ENCODE results near the gene CD52. TPM values are rescaled to one million over a fixed set of nuclear protein-coding genes. Genes with fewer than 3 reads are reported as not detected.

Gene CD52
- total RNA-seq, 1 donor from 2014 or later, result not detected

- no peak for DNase-seq (ENCODE audit: low read depth)
Measured at GRCh38 chr1:26353976-26354820, 36.4 kb downstream of the CD52 start, which contains the start of gene CRYBG2. Gene CRYBG2, minus strand, starts transcription at chr1:26354130. Its CDS starts 7,473 bp downstream, at chr1:26346657.

GRCh38 chr1:26354972-26355371 lies 37.2 kb downstream of the CD52 start:
- DNase-seq (ENCODE audit: low read depth), result no peak

- no peak for DNase-seq (ENCODE audit: low read depth)
Measured at GRCh38 chr1:26356106-26356505, 38.3 kb downstream of the CD52 start.

- DNase-seq (ENCODE audit: low read depth), result peak; percentile 31
Measured at GRCh38 chr1:26357121-26357602, 39.4 kb downstream of the CD52 start.

- peak; percentile 48 for DNase-seq (ENCODE audit: low read depth)
Measured at GRCh38 chr1:26358411-26359384, 40.9 kb downstream of the CD52 start.

- no peak for DNase-seq (ENCODE audit: low read depth)
Measured at GRCh38 chr1:26359981-26360806, 42.4 kb downstream of the CD52 start.

GRCh38 chr1:26360807-26361604 lies 43.2 kb downstream of the CD52 start:
- no peak for DNase-seq (ENCODE audit: low read depth)

- DNase-seq (ENCODE audit: low read depth), result no peak
Measured at GRCh38 chr1:26361605-26362122, 43.9 kb downstream of the CD52 start.

GRCh38 chr1:26362331-26362730 lies 44.6 kb downstream of the CD52 start:
- DNase-seq (ENCODE audit: low read depth), result no peak

- peak; percentile 46 for DNase-seq (ENCODE audit: low read depth)
Measured at GRCh38 chr1:26363549-26364448, 46.0 kb downstream of the CD52 start.

GRCh38 chr1:26364956-26365355 lies 47.2 kb downstream of the CD52 start:
- no peak for DNase-seq (ENCODE audit: low read depth)

- no peak for DNase-seq (ENCODE audit: low read depth)
Measured at GRCh38 chr1:26367441-26367840, 49.7 kb downstream of the CD52 start.

- DNase-seq (ENCODE audit: low read depth), result no peak
Measured at GRCh38 chr1:26368006-26368405, 50.2 kb downstream of the CD52 start.

GRCh38 chr1:26368486-26368885 lies 50.7 kb downstream of the CD52 start:
- no peak for DNase-seq (ENCODE audit: low read depth)

Other genes with a start within 250 kb of the CD52 start
- 4.7 and 5.6 TPM in 2 replicates for gene PDIK1L, start 206.1 kb upstream of the CD52 start, total RNA-seq
- not detected in 2 replicates for gene FAM110D, start 158.9 kb upstream of the CD52 start, total RNA-seq
- gene C1orf232, start 149.0 kb upstream of the CD52 start, total RNA-seq, result not detected in 2 replicates
- gene ZNF593, start 148.1 kb upstream of the CD52 start, total RNA-seq, result 6.7 and 15.6 TPM in 2 replicates
- gene ZNF593OS, start 146.1 kb upstream of the CD52 start, total RNA-seq, result not detected in 2 replicates
- gene CNKSR1, start 140.5 kb upstream of the CD52 start, total RNA-seq, result 5.2 and 6.4 TPM in 2 replicates
- not detected in 2 replicates for gene CATSPER4, start 127.4 kb upstream of the CD52 start, total RNA-seq
- 6.6 and 9.4 TPM in 2 replicates for gene CEP85, start 83.8 kb upstream of the CD52 start, total RNA-seq
- 12.8 and 17.5 TPM in 2 replicates for gene SH3BGRL3, start 37.9 kb upstream of the CD52 start, total RNA-seq
- 1.9 and 9.6 TPM in 2 replicates for gene UBXN11, start 11.3 kb upstream of the CD52 start, total RNA-seq
- gene CRYBG2, start 36.2 kb downstream of the CD52 start, total RNA-seq, result 0.35 and 7.1 TPM in 2 replicates
- gene ZNF683, start 54.8 kb downstream of the CD52 start, total RNA-seq, result not detected in 2 replicates
- not detected in 2 replicates for gene LIN28A, start 92.9 kb downstream of the CD52 start, total RNA-seq
- 39.1 and 43.9 TPM in 2 replicates for gene DHDDS, start 114.4 kb downstream of the CD52 start, total RNA-seq
- 63.2 and 94.5 TPM in 2 replicates for gene HMGN2, start 154.5 kb downstream of the CD52 start, total RNA-seq
- 81.5 and 105 TPM in 2 replicates for gene RPS6KA1, start 211.8 kb downstream of the CD52 start, total RNA-seq

All from renal cortical epithelial cell (primary cell).